ENCODE measurements around the gene NTSR2. TPM values are rescaled to one million over a fixed set of nuclear protein-coding genes. Genes with fewer than 3 reads are reported as not detected.

Gene NTSR2
- total RNA-seq (2022), result not detected in 2 replicates
- not detected for Bru-seq, nascent RNA
- not detected for BruChase-seq, experiment 1, labeled RNA remaining after a 6-hour chase
- not detected for BruChase-seq, experiment 2, labeled RNA remaining after a 2-hour chase
- long read RNA-seq, result 0 reads

GRCh38 chr2:11669454-11670291 is at the start of gene NTSR2:
NTSR2 (minus strand) TSS chr2:11670195; CDS start chr2:11670129, 66 bp downstream.
- Mint-ChIP-seq H3K9me3 (ENCODE audit: unreplicated experiment) (no peaks in the 10 kb centered on the region), H3K27ac (ENCODE audit: low read depth, unreplicated experiment) (no peak within 1 kb of the TSS), H3K4me3 (ENCODE audit: unreplicated experiment) (no peak within 1 kb of the TSS), H3K27me3 (ENCODE audit: insufficient read depth, unreplicated experiment) (peaks cover 5% of the 10 kb centered on the region), H3K4me1 (ENCODE audit: insufficient read depth, unreplicated experiment) (peaks cover 5% of the 10 kb centered on the region), H3K36me3 (ENCODE audit: insufficient read depth, unreplicated experiment) (no peaks in the 10 kb centered on the region)
- ChIA-PET POLR2A (interaction anchor here (1.1 kb wide), 1 partner anchor 14 kb away, joined by 3 read pairs; no protein-coding TSS in a partner anchor), CTCF (interaction anchor here (1.4 kb wide), 1 partner anchor 11 kb away, joined by 4 read pairs; no protein-coding TSS in a partner anchor)
- intact Hi-C loops (cut with micrococcal nuclease), result no loop called here
- no peak for DNase-seq (ENCODE audit: unreplicated experiment)
- BruUV-seq (replicated peaks), result no TSS peak
- no peak for TF ChIP-seq CTCF (IDR thresholded peaks at IDR 0.05; ENCODE audit: unreplicated experiment)

- ChIA-PET CTCF (interaction anchor here (0.6 to 1.2 kb wide), 11 partner anchors 8 to 1287 kb away, joined by 3 to 6 read pairs (median 4); no protein-coding TSS in a partner anchor), POLR2A (interaction anchor here (0.6 to 1.6 kb wide), 7 partner anchors 21 to 843 kb away, joined by 3 to 5 read pairs (median 3); no protein-coding TSS in a partner anchor)
- BruUV-seq (replicated peaks), result no TSS peak
- Mint-ChIP-seq H3K36me3 (ENCODE audit: insufficient read depth, unreplicated experiment) (no peaks in the 10 kb centered on the region), H3K4me1 (ENCODE audit: insufficient read depth, unreplicated experiment) (peaks cover 21% of the 10 kb centered on the region), H3K9me3 (ENCODE audit: unreplicated experiment) (no peaks in the 10 kb centered on the region), H3K27me3 (ENCODE audit: insufficient read depth, unreplicated experiment) (peaks cover 18% of the 10 kb centered on the region), H3K27ac (ENCODE audit: low read depth, unreplicated experiment) (no peak overlapping the region), H3K4me3 (ENCODE audit: unreplicated experiment) (no peak overlapping the region)
- intact Hi-C loops (cut with micrococcal nuclease), result no loop called here
- no peak for DNase-seq (ENCODE audit: unreplicated experiment)
- no peak for TF ChIP-seq CTCF (IDR thresholded peaks at IDR 0.05; ENCODE audit: unreplicated experiment)
Observed at GRCh38 chr2:11719230-11719977, 49.4 kb upstream of the NTSR2 start.

GRCh38 chr2:11718606-11719005 is 48.6 kb upstream of the NTSR2 start:
- Mint-ChIP-seq H3K9me3 (ENCODE audit: unreplicated experiment) (no peaks in the 10 kb centered on the region), H3K27me3 (ENCODE audit: insufficient read depth, unreplicated experiment) (peaks cover 18% of the 10 kb centered on the region), H3K36me3 (ENCODE audit: insufficient read depth, unreplicated experiment) (no peaks in the 10 kb centered on the region), H3K4me3 (ENCODE audit: unreplicated experiment) (no peak overlapping the region), H3K27ac (ENCODE audit: low read depth, unreplicated experiment) (no peak overlapping the region), H3K4me1 (ENCODE audit: insufficient read depth, unreplicated experiment) (peaks cover 21% of the 10 kb centered on the region)
- DNase-seq (ENCODE audit: unreplicated experiment), result no peak
- ChIA-PET POLR2A (interaction anchor here (1.0 to 1.6 kb wide), 4 partner anchors 20 to 34 kb away, joined by 3 to 5 read pairs (median 4); no protein-coding TSS in a partner anchor), CTCF (interaction anchor here (0.8 to 1.0 kb wide), 3 partner anchors 26 to 288 kb away, joined by 3 to 4 read pairs (median 4); no protein-coding TSS in a partner anchor)
- intact Hi-C loops (cut with micrococcal nuclease), result no loop called here
- no peak for TF ChIP-seq CTCF (IDR thresholded peaks at IDR 0.05; ENCODE audit: unreplicated experiment)
- BruUV-seq (replicated peaks), result no TSS peak

All from MCF 10A (cell line).